OCI-LY7 (cell line): ENCODE measurements around the gene H19. TPM values are rescaled to one million over a fixed set of nuclear protein-coding genes. Genes with fewer than 3 reads are reported as not detected.

ENCODE experiments used
- BruUV-seq: library from RNA; stranded (reverse); fragments of 400-500 nt; replicated peaks from 2 replicates; lab custom pipeline; 2021; lab: Mats Ljungman, UMichigan
- CTCF ChIA-PET: fragments of 300-600 bp; sonication (Branson Sonifier 250); formaldehyde crosslinking; loops from one replicate; lab custom pipeline; 2022; ENCODE audit warnings: antibody characterized with exemption; ENCODE audit not compliant: unreplicated experiment; lab: Charles Lee
- POLR2A ChIA-PET: fragments of 300-600 bp; sonication (Branson Sonifier 250); formaldehyde crosslinking; loops from one replicate; lab custom pipeline; 2022; ENCODE audit warnings: antibody characterized with exemption; lab: Charles Lee
- DNase-seq: peaks from one replicate; pipeline ENCODE4 v3.0.0-alpha.2; 2015; ENCODE audit warnings: low spot score
- H2AFZ ChIP-seq: fragments of 200-600 bp; sonication (generic), shearing (Covaris generic); 2 replicates; pipeline ENCODE4 v1.6.1; 2014; ENCODE audit warnings: mild to moderate bottlenecking, antibody characterized with exemption, low read length, moderate library complexity
- H3K27ac ChIP-seq: fragments of 200-600 bp; sonication (generic); 2 replicates; pipeline ENCODE4 v1.5.1; 2014; ENCODE audit warnings: mixed run types, low read depth, mild to moderate bottlenecking, moderate library complexity, low read length, inconsistent platforms; ENCODE audit not compliant: poor library complexity, severe bottlenecking
- H3K36me3 ChIP-seq: fragments of 200-600 bp; sonication (generic); 2 replicates; pipeline ENCODE4 v1.6.1; 2014; ENCODE audit warnings: mild to moderate bottlenecking, antibody characterized with exemption, low read length, moderate library complexity, mixed read lengths; ENCODE audit not compliant: insufficient read depth
- H3K4me1 ChIP-seq: fragments of 200-600 bp; sonication (generic); 2 replicates; pipeline ENCODE4 v1.5.1; 2014; ENCODE audit warnings: mild to moderate bottlenecking, low read length; ENCODE audit not compliant: insufficient read depth, poor library complexity, severe bottlenecking
- H3K4me2 ChIP-seq: fragments of 200-600 bp; sonication (generic); 2 replicates; pipeline ENCODE4 v1.6.1; 2014; ENCODE audit warnings: mild to moderate bottlenecking, low read length
- H3K4me3 ChIP-seq: fragments of 200-600 bp; sonication (generic); 2 replicates; pipeline ENCODE4 v1.5.1; 2014; ENCODE audit warnings: mild to moderate bottlenecking, low read depth, low read length; ENCODE audit not compliant: poor library complexity, severe bottlenecking
- H3K79me2 ChIP-seq: fragments of 200-600 bp; sonication (generic); 2 replicates; pipeline ENCODE4 v1.6.1; 2016; ENCODE audit warnings: low read depth, mild to moderate bottlenecking, low read length, moderate library complexity, mixed read lengths; ENCODE audit not compliant: insufficient read depth
- H3K9me2 ChIP-seq: fragments of 200-600 bp; sonication (generic); 2 replicates; pipeline ENCODE4 v1.6.1; 2016; ENCODE audit warnings: mild to moderate bottlenecking, low read length, mixed read lengths; ENCODE audit not compliant: insufficient read depth
- H3K9me3 ChIP-seq: fragments of 200-600 bp; sonication (generic); 2 replicates; pipeline ENCODE4 v1.6.1; 2014; ENCODE audit warnings: mild to moderate bottlenecking, mixed run types, low read length, mixed read lengths
- H4K20me1 ChIP-seq: fragments of 200-600 bp; sonication (generic); 2 replicates; pipeline ENCODE4 v1.6.1; 2014; ENCODE audit warnings: mild to moderate bottlenecking, antibody characterized with exemption, low read length, moderate library complexity, mixed read lengths; ENCODE audit not compliant: insufficient read depth
- EZH2phosphoT487 ChIP-seq: fragments of 200-600 bp; sonication (generic); IDR thresholded peaks from 2 replicates; pipeline ENCODE4 v1.6.1; 2018; ENCODE audit warnings: low read depth, borderline replicate concordance, mild to moderate bottlenecking, mixed run types, antibody characterized with exemption, low read length, moderate library complexity, mixed read lengths
- intact Hi-C: fragments of 100-400 bp; cut with micrococcal nuclease; formaldehyde crosslinking; loops from one replicate; pipeline ENCODE4 v1.10.0; 2022; ENCODE audit not compliant: unreplicated experiment
- total RNA-seq, 2 experiments: library from RNA; depleted of rRNA in 1 of 2; stranded (reverse); fragments of >200 nt in 1 of 2; shearing (Covaris generic) in 1 of 2; gene quantifications; 2 replicates each; pipeline ENCODE4 v1.2.3, GENCODE V29; 2014 to 2022
- TF ChIP-seq, protein P1 (sequence below): fragments of 200-600 bp; sonication (generic); conservative IDR thresholded peaks from 2 replicates; pipeline ENCODE4 v1.5.1; 2014; ENCODE audit warnings: mild to moderate bottlenecking, antibody characterized with exemption, low read length, moderate library complexity, mixed read lengths

The H19 gene
- total RNA-seq, 2 experiments from 2014 or later: not detected

DNA sequence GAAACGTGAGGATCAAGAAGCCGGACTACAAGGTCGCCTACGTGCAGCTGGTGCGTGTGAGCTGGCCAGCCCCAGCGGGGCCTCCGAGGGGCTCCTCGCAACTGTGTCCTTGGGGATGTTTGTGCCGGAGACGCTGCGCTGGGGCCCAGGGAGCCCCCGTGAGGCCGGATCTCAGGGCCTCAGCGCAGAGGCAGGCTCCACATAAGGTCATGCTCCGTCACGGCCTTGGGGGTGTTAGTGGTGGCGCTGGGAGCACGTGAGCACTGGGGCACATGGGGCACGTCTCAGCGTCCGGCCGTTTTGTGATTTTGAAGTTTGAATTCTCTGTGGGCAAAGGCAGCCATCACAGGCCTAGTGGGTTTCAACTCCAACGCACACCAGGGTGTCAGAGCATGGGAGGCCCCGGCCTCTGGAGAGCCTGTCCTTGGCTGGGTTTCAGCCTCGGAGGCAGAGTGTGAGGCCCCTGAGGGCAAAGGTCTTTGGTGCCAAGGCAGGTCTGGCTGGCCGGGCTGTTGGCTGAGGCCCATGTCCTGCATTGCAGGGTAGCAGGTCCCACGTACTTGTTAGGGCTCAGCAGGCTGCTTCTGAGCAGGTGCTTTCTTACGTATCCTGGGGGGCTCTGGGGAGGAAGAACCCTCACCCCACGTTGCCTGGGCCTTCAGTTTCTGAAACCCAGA, 44.7 kb downstream of the H19 start:
- DNase-seq: no peak
- BruUV-seq: TSS peak; percentile 36
- Histone ChIP-seq H3K9me3 (no peaks in the 10 kb centered on the region), H4K20me1 (no peaks in the 10 kb centered on the region), H3K36me3 (no peaks in the 10 kb centered on the region), H3K79me2 (no peaks in the 10 kb centered on the region), H3K27ac (no peak overlapping the region), H3K4me2 (no peak overlapping the region), H3K4me1 (no peaks in the 10 kb centered on the region), H3K9me2 (no peaks in the 10 kb centered on the region), H3K4me3 (no peak overlapping the region), H2AFZ (no peak overlapping the region)
- intact Hi-C loops: no loop called here
- POLR2A ChIA-PET: no interaction called here
- TF ChIP-seq, protein P1, sequence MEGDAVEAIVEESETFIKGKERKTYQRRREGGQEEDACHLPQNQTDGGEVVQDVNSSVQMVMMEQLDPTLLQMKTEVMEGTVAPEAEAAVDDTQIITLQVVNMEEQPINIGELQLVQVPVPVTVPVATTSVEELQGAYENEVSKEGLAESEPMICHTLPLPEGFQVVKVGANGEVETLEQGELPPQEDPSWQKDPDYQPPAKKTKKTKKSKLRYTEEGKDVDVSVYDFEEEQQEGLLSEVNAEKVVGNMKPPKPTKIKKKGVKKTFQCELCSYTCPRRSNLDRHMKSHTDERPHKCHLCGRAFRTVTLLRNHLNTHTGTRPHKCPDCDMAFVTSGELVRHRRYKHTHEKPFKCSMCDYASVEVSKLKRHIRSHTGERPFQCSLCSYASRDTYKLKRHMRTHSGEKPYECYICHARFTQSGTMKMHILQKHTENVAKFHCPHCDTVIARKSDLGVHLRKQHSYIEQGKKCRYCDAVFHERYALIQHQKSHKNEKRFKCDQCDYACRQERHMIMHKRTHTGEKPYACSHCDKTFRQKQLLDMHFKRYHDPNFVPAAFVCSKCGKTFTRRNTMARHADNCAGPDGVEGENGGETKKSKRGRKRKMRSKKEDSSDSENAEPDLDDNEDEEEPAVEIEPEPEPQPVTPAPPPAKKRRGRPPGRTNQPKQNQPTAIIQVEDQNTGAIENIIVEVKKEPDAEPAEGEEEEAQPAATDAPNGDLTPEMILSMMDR: no peak
- TF ChIP-seq EZH2phosphoT487: no peak
- CTCF ChIA-PET: no interaction called here

DNA sequence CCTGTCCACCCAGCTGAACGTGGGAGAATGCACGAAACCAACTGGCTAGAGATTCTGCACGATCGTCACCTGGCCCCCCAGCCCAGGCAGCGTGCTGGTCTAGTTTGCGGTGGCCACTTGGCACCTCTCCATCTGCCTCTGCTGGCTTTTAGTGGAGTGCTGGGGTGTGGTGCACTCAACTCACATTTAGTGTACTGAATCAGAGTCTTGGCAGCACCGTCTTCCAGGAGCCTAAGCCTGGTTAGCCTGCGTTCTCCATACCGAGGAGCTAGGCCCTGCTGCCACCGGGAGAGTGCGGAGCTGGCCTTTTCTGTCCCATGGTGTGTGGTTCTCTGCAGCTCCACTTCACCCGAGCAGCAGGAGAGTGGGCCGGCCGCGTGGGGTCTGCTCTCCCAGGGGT, 47.7 kb downstream of the H19 start:
- Histone ChIP-seq H3K36me3 (no peaks in the 10 kb centered on the region), H3K27ac (no peak overlapping the region), H3K9me3 (no peaks in the 10 kb centered on the region), H4K20me1 (no peaks in the 10 kb centered on the region), H3K4me1 (no peaks in the 10 kb centered on the region), H2AFZ (no peak overlapping the region), H3K4me2 (no peak overlapping the region), H3K79me2 (no peaks in the 10 kb centered on the region), H3K4me3 (no peak overlapping the region), H3K9me2 (no peaks in the 10 kb centered on the region)
- ChIA-PET CTCF (interaction anchor here (0.6 to 0.7 kb wide), 2 partner anchors 197 to 435 kb away, joined by 3 to 4 read pairs; no protein-coding TSS in a partner anchor), POLR2A (interaction anchor here (0.7 kb wide), 1 partner anchor 1217 kb away, joined by 6 read pairs; no protein-coding TSS in a partner anchor)
- no TSS peak for BruUV-seq
- no peak for TF ChIP-seq EZH2phosphoT487
- TF ChIP-seq, protein P1: no peak
- intact Hi-C loops: loop anchor here (10.0 kb wide), 1 partner anchor 55 kb away; the partner anchor contains the start of gene PRR33
- no peak for DNase-seq

DNA sequence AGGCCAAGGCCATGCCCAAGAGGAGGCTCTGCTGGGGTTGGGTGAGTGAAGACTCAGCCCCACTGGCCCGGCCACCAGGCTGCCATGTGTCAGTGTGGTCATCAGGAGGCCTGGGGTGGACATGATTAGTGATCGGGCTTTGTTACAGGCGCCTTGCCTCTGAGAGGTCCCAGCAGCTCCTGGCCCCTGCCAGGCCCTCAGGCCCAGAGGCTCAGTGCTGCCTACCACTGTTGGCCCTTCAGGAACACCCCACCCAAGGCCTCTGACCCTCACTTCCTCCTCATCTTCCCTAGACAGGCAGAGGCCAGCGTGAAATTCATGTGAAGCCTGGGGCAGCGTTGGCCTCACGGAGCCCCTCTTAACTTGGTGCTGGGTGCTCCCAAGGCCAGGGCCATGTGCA, 48.3 kb downstream of the H19 start:
- Histone ChIP-seq H3K27ac (no peak overlapping the region), H3K4me1 (no peaks in the 10 kb centered on the region), H4K20me1 (no peaks in the 10 kb centered on the region), H3K4me3 (no peak overlapping the region), H3K9me3 (no peaks in the 10 kb centered on the region), H2AFZ (no peak overlapping the region), H3K36me3 (no peaks in the 10 kb centered on the region), H3K4me2 (no peak overlapping the region), H3K79me2 (no peaks in the 10 kb centered on the region), H3K9me2 (no peaks in the 10 kb centered on the region)
- CTCF ChIA-PET: interaction anchor here (0.7 kb wide), 1 partner anchor 198 kb away, joined by 3 read pairs; no protein-coding TSS in a partner anchor
- no peak for DNase-seq
- no TSS peak for BruUV-seq
- POLR2A ChIA-PET: interaction anchor here (0.7 kb wide), 1 partner anchor 1217 kb away, joined by 6 read pairs; no protein-coding TSS in a partner anchor
- TF ChIP-seq, protein P1: no peak
- TF ChIP-seq EZH2phosphoT487: no peak
- intact Hi-C loops: loop anchor here (10.0 kb wide), 1 partner anchor 55 kb away; the partner anchor contains the start of gene PRR33
